A549 (cell line): ENCODE measurements around the gene KMO. TPM values are rescaled to one million over a fixed set of nuclear protein-coding genes. Genes with fewer than 3 reads are reported as not detected.

ENCODE experiments used
- ATAC-seq, 2 experiments: fragments of 200-7000 bp in 1 of 2; fragments of >200 bp in 1 of 2; cut with Nextera tagmentation in 1 of 2; cut with Tn5 transposase in 1 of 2; 3 replicates each; pipeline versions ENCODE4 v1.8.0 to v1.9.1; 2018 to 2020; ENCODE audit warnings: mild to moderate bottlenecking in 1 of 2, moderate library complexity in 1 of 2
- CTCF ChIA-PET: fragments of 300-600 bp; sonication (Branson Sonifier 250); formaldehyde crosslinking; extraction: SDS; loops from one replicate; lab custom pipeline; 2021; ENCODE audit warnings: antibody characterized with exemption, inconsistent platforms; lab: Yijun Ruan, JAX
- POLR2A ChIA-PET: fragments of 350-600 bp; formaldehyde crosslinking; extraction: SDS; loops from one replicate; lab custom pipeline; 2021; ENCODE audit warnings: antibody characterized with exemption, inconsistent platforms; lab: Yijun Ruan, JAX
- DNase-seq, 2 experiments: peaks; one replicate each; pipeline versions ENCODE4 v3.0.0 to v3.0.0-alpha.2; 2011 to 2016; ENCODE audit warnings: low read depth in 1 of 2, low spot score in 1 of 2
- FAIRE-seq: peaks from 2 replicates; lab custom pipeline; 2011; peaks lifted over from hg19 to GRCh38; lab: Jason Lieb, UNC
- H3K27ac ChIP-seq, 2 experiments: fragments of >200 bp; sonication (Bioruptor Twin); formaldehyde crosslinking; 3 replicates each; pipeline ENCODE4 v1.5.1; 2016 to 2017
- H3K4me1 ChIP-seq: fragments of >200 bp; sonication (Bioruptor Twin); formaldehyde crosslinking; 3 replicates; pipeline ENCODE4 v1.6.1; 2016
- H3K4me2 ChIP-seq: fragments of >200 bp; sonication (Bioruptor Twin); formaldehyde crosslinking; 3 replicates; pipeline ENCODE4 v1.6.1; 2016
- H3K4me3 ChIP-seq: fragments of >200 bp; sonication (Bioruptor Twin); formaldehyde crosslinking; 3 replicates; pipeline ENCODE4 v1.5.1; 2016
- H3K9me3 ChIP-seq: fragments of >200 bp; sonication (Bioruptor Twin); formaldehyde crosslinking; 3 replicates; pipeline ENCODE4 v1.6.1; 2016
- BHLHE40 ChIP-seq: IDR thresholded peaks from 2 replicates; pipeline ENCODE4 v1.6.1; 2012; ENCODE audit warnings: low read depth, low read length, inconsistent platforms
- CBX2 ChIP-seq: fragments of 200-600 bp; sonication (generic); IDR thresholded peaks from 2 replicates; pipeline ENCODE4 v1.6.1; 2016; ENCODE audit warnings: low read depth, mild to moderate bottlenecking, borderline replicate concordance
- CBX8 ChIP-seq: fragments of 200-600 bp; sonication (generic); IDR thresholded peaks from 2 replicates; pipeline ENCODE4 v1.6.1; 2016
- CEBPB ChIP-seq, 2 experiments: fragments of >200 bp in 1 of 2; sonication (Bioruptor Twin) in 1 of 2; formaldehyde crosslinking in 1 of 2; IDR thresholded peaks; 2 replicates each; pipeline ENCODE4 v1.6.1; 2012 to 2016
- CHD2 ChIP-seq: fragments of 150-350 bp; IDR thresholded peaks from 2 replicates; pipeline ENCODE4 v1.6.1; 2014; ENCODE audit warnings: low read length; ENCODE audit not compliant: partially characterized antibody
- EHMT2 ChIP-seq: fragments of 200-600 bp; sonication (generic); IDR thresholded peaks from 2 replicates; pipeline ENCODE4 v1.6.1; 2016; ENCODE audit warnings: antibody characterized with exemption, low read depth, mild to moderate bottlenecking, moderate library complexity
- FOSB ChIP-seq: fragments of 250-450 bp; sonication (Bioruptor Pico); IDR thresholded peaks from 2 replicates; pipeline ENCODE4 v1.5.0; 2020; ENCODE audit warnings: mild to moderate bottlenecking, moderate library complexity
- HES2 ChIP-seq: fragments of >200 bp; sonication (Bioruptor Twin); formaldehyde crosslinking; IDR thresholded peaks from 2 replicates; pipeline ENCODE4 v1.6.1; 2016
- HOXB5 ChIP-seq: fragments of 250-450 bp; sonication (Bioruptor Pico); IDR thresholded peaks from 2 replicates; pipeline ENCODE4 v1.5.0; 2020; ENCODE audit warnings: mild to moderate bottlenecking, moderate library complexity
- JUNB ChIP-seq: fragments of >200 bp; sonication (Bioruptor Twin); formaldehyde crosslinking; IDR thresholded peaks from 2 replicates; pipeline ENCODE4 v1.6.1; 2016
- MAFK ChIP-seq: fragments of 450-650 bp; IDR thresholded peaks from 2 replicates; pipeline ENCODE4 v1.6.1; 2014; ENCODE audit not compliant: partially characterized antibody
- MYC ChIP-seq: IDR thresholded peaks from 2 replicates; pipeline ENCODE4 v1.6.1; 2012; ENCODE audit warnings: mild to moderate bottlenecking, inconsistent platforms, low read length, improper control_type of control experiment, borderline replicate concordance
- PBX3 ChIP-seq: IDR thresholded peaks from 2 replicates; pipeline ENCODE4 v1.6.1; 2012
- POLR2AphosphoS2 ChIP-seq: conservative IDR thresholded peaks from 2 replicates; pipeline ENCODE4 v1.6.1; 2012; ENCODE audit warnings: low read length, improper control_type of control experiment, inconsistent platforms
- RAD21 ChIP-seq, 2 experiments: fragments of >200 bp in 1 of 2; sonication (Bioruptor Twin) in 1 of 2; formaldehyde crosslinking in 1 of 2; IDR thresholded peaks in 1 of 2; conservative IDR thresholded peaks in 1 of 2; 2 replicates in 1 of 2; 3 replicates in 1 of 2; pipeline ENCODE4 v1.6.1; 2012 to 2018; ENCODE audit warnings: inconsistent platforms in 1 of 2
- RCOR1 ChIP-seq: fragments of 150-350 bp; IDR thresholded peaks from 2 replicates; pipeline ENCODE4 v1.6.1; 2014; ENCODE audit warnings: antibody characterized with exemption, low read length, low read depth
- SMC3 ChIP-seq: fragments of >200 bp; sonication (Bioruptor Twin); formaldehyde crosslinking; IDR thresholded peaks from 3 replicates; pipeline ENCODE4 v1.6.1; 2018; ENCODE audit warnings: inconsistent platforms
- TFCP2L1 ChIP-seq: fragments of 250-450 bp; sonication (Bioruptor Pico); IDR thresholded peaks from 2 replicates; pipeline ENCODE4 v1.5.0; 2021; ENCODE audit warnings: mild to moderate bottlenecking
- TP53 ChIP-seq: fragments of 250-450 bp; sonication (Bioruptor Pico); IDR thresholded peaks from 2 replicates; pipeline ENCODE4 v1.5.0; 2021; ENCODE audit warnings: mild to moderate bottlenecking, moderate library complexity
- ZC3H11A ChIP-seq: fragments of 450-650 bp; IDR thresholded peaks from 2 replicates; pipeline ENCODE4 v1.6.1; 2014; ENCODE audit warnings: antibody characterized with exemption, mild to moderate bottlenecking
- ZNF302 ChIP-seq: fragments of 250-450 bp; sonication (Bioruptor Pico); IDR thresholded peaks from 2 replicates; pipeline ENCODE4 v1.9.0; 2021; ENCODE audit warnings: inconsistent platforms, mild to moderate bottlenecking, moderate library complexity
- WGBS: methylation state at CpG from one replicate; pipeline ENCODE4 v1.1.6; 2017; ENCODE audit errors: missing lambda C conversion rate; 5-methylcytosine and 5-hydroxymethylcytosine counted together
- polyA plus RNA-seq, 4 experiments: library from polyadenylated mRNA; depleted of rRNA in 3 of 4; stranded (reverse); fragments of >200 nt; fragmentation: RNase III in 1 of 4; extraction: RNeasy Plus Mini Kit Qiagen cat#74134 plus additional on column Dnase treatment in 1 of 4; gene quantifications; 2 replicates in 3 of 4; 3 replicates in 1 of 4; pipeline ENCODE4 v1.2.3, GENCODE V29; 2011 to 2017

KMO gene
- polyA plus RNA-seq, 2 of the 4 experiments (the other 2 are of a cell fraction) = 0.35 to 0.47 TPM

GRCh38 chr1:241519308-241520079 lies 12.7 kb upstream of the KMO start, which contains the start of gene FH (continued):
- TF ChIP-seq TP53 (CRISPR knock-in tag) (no peak), RCOR1 (no peak)

GRCh38 chr1:241520080-241520465 lies 12.1 kb upstream of the KMO start:
- DNase-seq (no peak), FAIRE-seq (no peak), ATAC-seq (no peak)
- POLR2A ChIA-PET = interaction anchor here (0.5 to 1.5 kb wide), 3 partner anchors 9 to 337 kb away, joined by 3 to 7 read pairs (median 4); partner anchors contain the start of genes CHML and OPN3
- peak overlapping the region; percentile 96 for H3K4me3 ChIP-seq
- 3% methylated on average over 6 of the region's 6 CpGs for WGBS
- H3K9me3 ChIP-seq = no peaks in the 10 kb centered on the region
- CTCF ChIA-PET = interaction anchor here (1.9 kb wide), 2 partner anchors 10 to 91 kb away, joined by 9 to 10 read pairs; no protein-coding TSS in a partner anchor
- TF ChIP-seq CBX8 (no peak), HES2 (no peak), JUNB (no peak), CEBPB (IDR thresholded peaks at IDR 0.05) (no peak), MYC (no peak), ZNF302 (no peak), FOSB (CRISPR knock-in tag) (no peak)
- H3K4me1 ChIP-seq = peaks cover 10% of the 10 kb centered on the region; the same call in 2 of the 3 replicates
- peak overlapping the region; percentile 66 for H3K4me2 ChIP-seq
- H3K27ac ChIP-seq = peak overlapping the region; percentile 17 to 66; a peak in 4 of 6 replicates

- Histone ChIP-seq H3K27ac (no peak overlapping the region), H3K4me1 (peaks cover 10% of the 10 kb centered on the region; the same call in 2 of the 3 replicates), H3K9me3 (no peaks in the 10 kb centered on the region), H3K4me2 (no peak overlapping the region), H3K4me3 (no peak overlapping the region)
- POLR2A ChIA-PET = no interaction called here
- DNase-seq (no peak), FAIRE-seq (no peak), ATAC-seq (no peak)
- CTCF ChIA-PET = interaction anchor here (1.2 kb wide), 1 partner anchor 89 kb away, joined by 3 read pairs; no protein-coding TSS in a partner anchor
- WGBS = 56% methylated on average over 2 of the region's 2 CpGs
- no peak for TF ChIP-seq ZNF302
- no peak for TF ChIP-seq RAD21 (conservative IDR thresholded peaks at IDR 0.05 in 1 of 2, IDR thresholded peaks at IDR 0.05 in 1 of 2)
- no peak for TF ChIP-seq SMC3
- no peak for TF ChIP-seq HES2
- TF ChIP-seq TFCP2L1 (CRISPR knock-in tag) = no peak
- no peak for TF ChIP-seq EHMT2
- no peak for TF ChIP-seq CHD2
- no peak for TF ChIP-seq POLR2AphosphoS2
- no peak for TF ChIP-seq RCOR1
- TF ChIP-seq CBX2 = no peak
- TF ChIP-seq ZC3H11A = no peak
- TF ChIP-seq PBX3 = no peak
- no peak for TF ChIP-seq MAFK
- no peak for TF ChIP-seq HOXB5 (CRISPR knock-in tag)
- no peak for TF ChIP-seq BHLHE40
Measured at GRCh38 chr1:241521718-241522117, 10.5 kb upstream of the KMO start.
